HG03196 (cell line): ENCODE results near the gene PTGES2.
A peak's percentile ranks its signal among the peaks of the same experiment; 100 is the strongest.

Experiments used
- ATAC-seq: cut with Tn5 transposase; IDR thresholded peaks from one replicate; pipeline ENCODE4 v1.9.1; 2021; ENCODE audit not compliant: unreplicated experiment

PTGES2 gene

GRCh38 chr9:128106181-128106939 is 21.2 kb downstream of the PTGES2 start:
- ATAC-seq: no peak

- ATAC-seq: no peak
Observed at GRCh38 chr9:128105538-128106175, 21.9 kb downstream of the PTGES2 start.

GRCh38 chr9:128104171-128104618 is 23.3 kb downstream of the PTGES2 start:
- ATAC-seq: no peak

GRCh38 chr9:128103589-128103962 is 24.0 kb downstream of the PTGES2 start:
- ATAC-seq: no peak

GRCh38 chr9:128102861-128103588 is 24.5 kb downstream of the PTGES2 start:
- no peak for ATAC-seq

GRCh38 chr9:128102196-128102595 is 25.3 kb downstream of the PTGES2 start:
- ATAC-seq: no peak

GRCh38 chr9:128101690-128102089 is 25.8 kb downstream of the PTGES2 start:
- no peak for ATAC-seq

- no peak for ATAC-seq
Observed at GRCh38 chr9:128101231-128101661, 26.3 kb downstream of the PTGES2 start.

GRCh38 chr9:128100581-128100980 is 26.9 kb downstream of the PTGES2 start:
- no peak for ATAC-seq

- no peak for ATAC-seq
Observed at GRCh38 chr9:128099932-128100491, 27.5 kb downstream of the PTGES2 start.

GRCh38 chr9:128099231-128099931 is 28.1 kb downstream of the PTGES2 start:
- ATAC-seq: no peak

- ATAC-seq: no peak
Observed at GRCh38 chr9:128098297-128099230, 29.0 kb downstream of the PTGES2 start.

GRCh38 chr9:128097543-128098296 is 29.8 kb downstream of the PTGES2 start:
- ATAC-seq: no peak

- no peak for ATAC-seq
Observed at GRCh38 chr9:128096616-128097536, 30.7 kb downstream of the PTGES2 start.

- no peak for ATAC-seq
Observed at GRCh38 chr9:128094950-128095544, 32.5 kb downstream of the PTGES2 start.

- peak; percentile 78 for ATAC-seq
Observed at GRCh38 chr9:128094166-128094949, 33.2 kb downstream of the PTGES2 start.

GRCh38 chr9:128093011-128093410 is 34.5 kb downstream of the PTGES2 start:
- ATAC-seq: no peak
